Uterine smooth muscle cell (primary cell): ENCODE results near the gene LY9. TPM values are rescaled to one million over a fixed set of nuclear protein-coding genes. Genes with fewer than 3 reads are reported as not detected.

Experiments
- total RNA-seq: library from RNA; depleted of rRNA; stranded (reverse); fragments of >200 nt; gene quantifications from 2 replicates; pipeline ENCODE4 v1.2.3, GENCODE V29; 2014

The LY9 gene, protein sequence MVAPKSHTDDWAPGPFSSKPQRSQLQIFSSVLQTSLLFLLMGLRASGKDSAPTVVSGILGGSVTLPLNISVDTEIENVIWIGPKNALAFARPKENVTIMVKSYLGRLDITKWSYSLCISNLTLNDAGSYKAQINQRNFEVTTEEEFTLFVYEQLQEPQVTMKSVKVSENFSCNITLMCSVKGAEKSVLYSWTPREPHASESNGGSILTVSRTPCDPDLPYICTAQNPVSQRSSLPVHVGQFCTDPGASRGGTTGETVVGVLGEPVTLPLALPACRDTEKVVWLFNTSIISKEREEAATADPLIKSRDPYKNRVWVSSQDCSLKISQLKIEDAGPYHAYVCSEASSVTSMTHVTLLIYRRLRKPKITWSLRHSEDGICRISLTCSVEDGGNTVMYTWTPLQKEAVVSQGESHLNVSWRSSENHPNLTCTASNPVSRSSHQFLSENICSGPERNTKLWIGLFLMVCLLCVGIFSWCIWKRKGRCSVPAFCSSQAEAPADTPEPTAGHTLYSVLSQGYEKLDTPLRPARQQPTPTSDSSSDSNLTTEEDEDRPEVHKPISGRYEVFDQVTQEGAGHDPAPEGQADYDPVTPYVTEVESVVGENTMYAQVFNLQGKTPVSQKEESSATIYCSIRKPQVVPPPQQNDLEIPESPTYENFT
- not detected in 2 replicates for total RNA-seq

GRCh38 chr1:160795951-160796383, at the start of gene LY9:
Gene LY9, plus strand, starts transcription at chr1:160796174. Its CDS starts 14 bp downstream, at chr1:160796188.

GRCh38 chr1:160862203-160863060, 66.5 kb downstream of the LY9 start, which contains the start of gene CD244:
Gene CD244, minus strand, starts transcription at chr1:160862887. Its CDS starts 210 bp downstream, at chr1:160862677.

Other genes starting within 250 kb of the LY9 start
- gene CD84, start 216.7 kb upstream of the LY9 start, total RNA-seq: not detected in 2 replicates
- not detected in 2 replicates for gene SLAMF1, start 149.1 kb upstream of the LY9 start, total RNA-seq
- gene CD48, start 84.4 kb upstream of the LY9 start, total RNA-seq: under 0.01 TPM in 1 of 2 replicates, not detected in the other
- under 0.01 TPM in 1 of 2 replicates, not detected in the other for gene SLAMF7, start 56.9 kb upstream of the LY9 start, total RNA-seq
- gene CD244, start 66.7 kb downstream of the LY9 start, total RNA-seq: not detected in 2 replicates
- not detected in 2 replicates for gene ITLN1, start 89.0 kb downstream of the LY9 start, total RNA-seq
- gene ITLN2, start 158.6 kb downstream of the LY9 start, total RNA-seq: not detected in 2 replicates
- 2.2 and 2.7 TPM in 2 replicates for gene F11R, start 225.0 kb downstream of the LY9 start, total RNA-seq
- 3.4 and 9.1 TPM in 2 replicates for gene TSTD1, start 242.8 kb downstream of the LY9 start, total RNA-seq
- gene USF1, start 249.8 kb downstream of the LY9 start, total RNA-seq: 66.7 and 87.2 TPM in 2 replicates